HCT116 (cell line): Measurements from ENCODE around the gene TENM4. TPM values are rescaled to one million over a fixed set of nuclear protein-coding genes. Genes with fewer than 3 reads are reported as not detected.
"Not testable (repeated sequence)": the region's sequence is repeated elsewhere in the genome, so short reads cannot be mapped to it uniquely, and the experiment has no call there.

Source experiments
- ATAC-seq: fragments of 200-7000 bp; cut with Tn5 transposase; 2 replicates; pipeline ENCODE4 v1.9.1; 2020; ENCODE audit warnings: mild to moderate bottlenecking, moderate library complexity
- BruUV-seq: library from RNA; stranded (reverse); fragments of 400-500 nt; replicated peaks from 2 replicates; lab custom pipeline; 2021; lab: Mats Ljungman, UMichigan
- CTCF ChIA-PET: fragments of 300-600 bp; sonication (Branson Sonifier 250); formaldehyde crosslinking; loops from one replicate; lab custom pipeline; 2021; ENCODE audit warnings: antibody characterized with exemption; lab: Charles Lee
- POLR2A ChIA-PET: fragments of 300-600, 350-600 bp; sonication (Branson Sonifier 250); formaldehyde crosslinking; loops from one replicate; lab custom pipeline; 2021; ENCODE audit warnings: antibody characterized with exemption; lab: Charles Lee
- RAD21 ChIA-PET, 2 experiments: fragments of 300-600 bp; sonication (Branson Sonifier 250); formaldehyde crosslinking; loops; one replicate each; lab custom pipeline; 2023; ENCODE audit warnings: low total read pairs in 2 of 2; ENCODE audit not compliant: uncharacterized antibody in 2 of 2, unreplicated experiment in 2 of 2, low non-redundant PET in 1 of 2; lab: Charles Lee
- DNase-seq: peaks from one replicate; pipeline ENCODE4 v3.0.0-alpha.2; 2010; ENCODE audit warnings: low read depth, low spot score
- H2AFZ ChIP-seq: fragments of 200-600 bp; shearing (Covaris generic), sonication (generic); 2 replicates; pipeline ENCODE4 v1.6.1; 2017; ENCODE audit warnings: low read depth, mixed run types, mixed read lengths, antibody characterized with exemption, low read length; ENCODE audit not compliant: poor library complexity, severe bottlenecking
- H3K27ac ChIP-seq: 2 replicates; pipeline ENCODE4 v1.5.1; 2012; ENCODE audit warnings: low read depth, low read length
- H3K27me3 ChIP-seq: fragments of 200-600 bp; sonication (generic); 2 replicates; pipeline ENCODE4 v1.6.1; 2016; ENCODE audit warnings: mixed run types, low read length, mixed read lengths; ENCODE audit not compliant: insufficient read depth
- H3K36me3 ChIP-seq, 2 experiments: fragments of 200-500 bp in 1 of 2; fragments of 200-600 bp in 1 of 2; sonication (Bioruptor generic) in 1 of 2; sonication (generic) in 1 of 2; 2 replicates each; pipeline versions ENCODE4 v1.5.1 to v1.6.1; 2014 to 2016; ENCODE audit warnings: low read length in 2 of 2, inconsistent platforms in 1 of 2, mixed read lengths in 1 of 2, mixed run types in 1 of 2; ENCODE audit not compliant: insufficient read depth in 2 of 2, control insufficient read depth in 1 of 2
- H3K4me1 ChIP-seq, 2 experiments: fragments of 200-600 bp in 1 of 2; sonication (generic) in 1 of 2; 2 replicates each; pipeline versions ENCODE4 v1.5.1 to v1.6.1; 2012 to 2017; ENCODE audit warnings: low read length in 2 of 2, inconsistent platforms in 1 of 2, mild to moderate bottlenecking in 1 of 2, mixed read lengths in 1 of 2, mixed run types in 1 of 2, moderate library complexity in 1 of 2; ENCODE audit not compliant: insufficient read depth in 2 of 2, control insufficient read depth in 1 of 2
- H3K4me2 ChIP-seq: fragments of 200-600 bp; sonication (generic); 2 replicates; pipeline ENCODE4 v1.6.1; 2017; ENCODE audit warnings: mixed run types, low read length, mixed read lengths
- H3K4me3 ChIP-seq, 2 experiments: fragments of 200-600 bp in 1 of 2; sonication (generic) in 1 of 2; replicated peaks in 1 of 2; 2 replicates each; pipeline ENCODE4 v1.5.1; 2011 to 2016; ENCODE audit warnings: low read length in 2 of 2, control low read depth in 1 of 2, low read depth in 1 of 2, mild to moderate bottlenecking in 1 of 2, mixed read lengths in 1 of 2, mixed run types in 1 of 2
- H3K79me2 ChIP-seq: fragments of 200-600 bp; sonication (generic); 2 replicates; pipeline ENCODE4 v1.6.1; 2017; ENCODE audit warnings: mild to moderate bottlenecking, mixed run types, low read length, moderate library complexity, mixed read lengths; ENCODE audit not compliant: insufficient read depth
- H3K9ac ChIP-seq: fragments of 200-600 bp; sonication (generic); 2 replicates; pipeline ENCODE4 v1.6.1; 2016; ENCODE audit warnings: low read length, mixed read lengths
- H3K9me2 ChIP-seq: fragments of 200-600 bp; sonication (generic), shearing (Covaris generic); 2 replicates; pipeline ENCODE4 v1.6.1; 2017; ENCODE audit warnings: mixed run types, mild to moderate bottlenecking, moderate library complexity; ENCODE audit not compliant: insufficient read depth
- H3K9me3 ChIP-seq, 2 experiments: fragments of 200-500 bp in 1 of 2; fragments of 200-600 bp in 1 of 2; sonication (Bioruptor generic) in 1 of 2; sonication (generic) in 1 of 2; 2 replicates each; pipeline ENCODE4 v1.6.1; 2014 to 2017; ENCODE audit warnings: low read length in 2 of 2, mixed read lengths in 2 of 2, inconsistent platforms in 1 of 2, low read depth in 1 of 2, mild to moderate bottlenecking in 1 of 2, mixed run types in 1 of 2, moderate library complexity in 1 of 2; ENCODE audit not compliant: control insufficient read depth in 1 of 2, insufficient read depth in 1 of 2
- H4K20me1 ChIP-seq: fragments of 200-600 bp; sonication (generic), shearing (Covaris generic); 2 replicates; pipeline ENCODE4 v1.6.1; 2017; ENCODE audit warnings: mixed run types, mild to moderate bottlenecking, moderate library complexity; ENCODE audit not compliant: insufficient read depth
- SP1 ChIP-seq: IDR thresholded peaks from 2 replicates; pipeline ENCODE4 v1.6.1; 2012; ENCODE audit warnings: low read depth
- ZFX ChIP-seq: fragments of 450-650 bp; IDR thresholded peaks from 2 replicates; pipeline ENCODE4 v1.6.1; 2017
- ZNF274 ChIP-seq: fragments of 200-500 bp; sonication (Bioruptor generic); IDR thresholded peaks from 2 replicates; pipeline ENCODE4 v1.6.1; 2014; ENCODE audit warnings: mild to moderate bottlenecking, low read depth, low read length, inconsistent platforms
- intact Hi-C: fragments of 100-400 bp; cut with micrococcal nuclease; formaldehyde crosslinking; loops from 2 replicates; pipeline ENCODE4 v1.10.0; 2022
- total RNA-seq: library from RNA; stranded (reverse); gene quantifications from one replicate; pipeline ENCODE4 v1.2.1, GENCODE V29; 2021; ENCODE audit not compliant: unreplicated experiment

Gene TENM4
- total RNA-seq, 1 experiment from 2014 or later, result 0.05 TPM

DNA sequence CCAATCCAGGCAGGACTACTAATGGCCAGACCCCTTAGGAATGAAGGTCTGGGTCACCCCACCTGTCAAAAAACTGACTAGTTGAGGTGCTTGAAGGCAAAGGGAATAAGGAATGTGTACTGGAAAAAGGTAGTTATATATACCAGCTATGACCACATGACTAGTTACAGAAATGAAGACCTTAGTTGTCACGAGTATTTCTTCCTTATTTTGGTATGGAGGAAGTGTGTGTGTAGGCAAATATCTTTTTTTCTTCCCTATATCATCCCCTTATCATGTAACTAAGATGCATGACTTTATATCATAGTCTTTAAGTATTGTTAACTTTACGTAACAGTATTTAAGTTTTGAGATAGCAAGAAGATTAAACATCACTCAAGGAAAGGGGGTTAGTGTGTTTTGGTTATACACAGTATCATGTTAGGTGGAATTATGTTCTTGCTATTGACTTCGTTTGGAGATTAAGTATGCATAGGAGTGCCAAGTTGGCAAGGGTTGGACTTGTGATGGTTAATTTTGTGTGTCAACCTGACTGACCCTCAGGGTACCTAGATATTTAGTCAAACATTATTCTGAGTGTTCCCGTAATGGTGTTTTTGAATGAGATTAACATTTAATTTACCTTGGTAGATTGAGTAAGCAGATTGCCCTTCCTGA lies 828.0 kb downstream of the TENM4 start:
- no peak overlapping the region for H3K9ac ChIP-seq
- no TSS peak for BruUV-seq
- ChIA-PET CTCF (no interaction called here), POLR2A (no interaction called here), RAD21 (no interaction called here)
- no peak overlapping the region for H3K4me3 ChIP-seq
- ATAC-seq (no peak), DNase-seq (no peak)
- no peaks in the 10 kb centered on the region for H3K36me3 ChIP-seq
- H3K4me1 ChIP-seq, result no peaks in the 10 kb centered on the region
- TF ChIP-seq ZFX (no peak), ZNF274 (no peak), SP1 (no peak)
- no peaks in the 10 kb centered on the region for H3K9me3 ChIP-seq
- H3K4me2 ChIP-seq, result no peak overlapping the region
- H3K27ac ChIP-seq, result no peak overlapping the region
- H4K20me1 ChIP-seq, result no peaks in the 10 kb centered on the region
- H3K27me3 ChIP-seq, result peaks cover 4% of the 10 kb centered on the region; the same call in 1 of the 2 replicates
- intact Hi-C loops, result no loop called here
- H2AFZ ChIP-seq, result no peak overlapping the region
- no peaks in the 10 kb centered on the region for H3K9me2 ChIP-seq
- no peaks in the 10 kb centered on the region for H3K79me2 ChIP-seq

DNA sequence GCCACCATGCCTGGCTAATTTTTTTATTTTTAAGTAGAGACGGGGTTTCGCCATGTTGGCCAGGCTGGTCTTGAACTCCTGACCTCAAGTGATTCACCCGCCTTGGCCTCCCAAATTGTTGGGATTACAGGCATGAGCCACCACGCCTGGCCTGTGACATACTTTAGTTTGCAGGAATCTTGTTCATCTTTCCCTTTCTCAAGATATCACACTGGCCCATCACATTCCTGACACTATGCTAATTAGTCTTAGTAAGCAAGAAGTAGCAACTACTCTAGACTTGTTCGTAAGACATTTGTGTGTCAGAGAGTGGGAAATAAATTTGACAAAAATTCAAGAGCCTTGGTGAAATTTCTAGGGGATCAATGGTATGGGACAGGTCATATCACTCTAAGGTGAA lies 831.5 kb downstream of the TENM4 start:
- H3K79me2 ChIP-seq, H4K20me1 ChIP-seq, H3K4me2 ChIP-seq, H2AFZ ChIP-seq, ATAC-seq, H3K27ac ChIP-seq, H3K36me3 ChIP-seq, RAD21 ChIA-PET, intact Hi-C loops, H3K9ac ChIP-seq, BruUV-seq, H3K27me3 ChIP-seq, POLR2A ChIA-PET, H3K9me2 ChIP-seq, DNase-seq, H3K9me3 ChIP-seq, H3K4me3 ChIP-seq, CTCF ChIA-PET, H3K4me1 ChIP-seq: not testable (repeated sequence)
